Measurements from ENCODE around the gene ERG. TPM values are rescaled to one million over a fixed set of nuclear protein-coding genes. Genes with fewer than 3 reads are reported as not detected.

ERG gene
- polyA plus RNA-seq, 2 of the 4 experiments (the other 2 are of a cell fraction), result not detected

DNA sequence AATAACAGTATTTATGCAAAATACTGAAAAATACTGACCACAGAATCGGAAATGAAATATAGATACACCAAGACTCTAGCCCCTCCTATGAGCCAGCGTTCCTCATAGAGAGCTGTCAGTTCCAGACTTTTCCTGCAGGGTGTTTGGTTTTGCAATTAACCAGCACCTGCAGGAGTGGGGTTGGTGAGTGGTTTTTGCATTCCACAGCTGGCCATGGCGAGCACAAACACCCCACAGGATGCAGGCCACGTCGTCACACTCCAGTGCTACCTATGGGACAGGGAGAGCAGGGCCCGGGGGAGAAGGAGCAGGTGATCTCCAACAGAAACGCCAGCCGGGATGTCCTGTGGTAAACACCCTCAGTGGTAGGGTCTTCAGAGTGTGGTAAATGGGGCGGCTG is 94.1 kb downstream of the ERG start:
- no peaks in the 10 kb centered on the region for H3K4me1 ChIP-seq
- no peak overlapping the region for H3K27ac ChIP-seq
- CTCF ChIA-PET, result interaction anchor here (0.6 to 1.6 kb wide), 2 partner anchors 18 to 683 kb away, joined by 3 read pairs; no protein-coding TSS in a partner anchor
- FAIRE-seq, result no peak
- H3K9me3 ChIP-seq, result no peaks in the 10 kb centered on the region
- POLR2A ChIA-PET, result no interaction called here
- no peak overlapping the region for H3K4me3 ChIP-seq
- TF ChIP-seq TFCP2L1 (CRISPR knock-in tag; IDR thresholded peaks at IDR 0.05) (no peak), SREBF2 (IDR thresholded peaks at IDR 0.05) (no peak), HEYL (CRISPR knock-in tag; IDR thresholded peaks at IDR 0.05) (no peak), EHF (CRISPR knock-in tag; IDR thresholded peaks at IDR 0.05) (no peak), RCOR1 (IDR thresholded peaks at IDR 0.05; ENCODE audit: low read depth, low read length) (no peak), EHMT2 (IDR thresholded peaks at IDR 0.05; ENCODE audit: low read depth) (no peak), ZNF302 (CRISPR knock-in tag; IDR thresholded peaks at IDR 0.05) (no peak), CHD2 (IDR thresholded peaks at IDR 0.05; ENCODE audit: low read length, partially characterized antibody) (no peak), ZC3H11A (IDR thresholded peaks at IDR 0.05) (no peak), POLR2A (IDR thresholded peaks at IDR 0.05; ENCODE audit: low read length) (no peak), NPAS2 (CRISPR knock-in tag; IDR thresholded peaks at IDR 0.05; ENCODE audit: borderline replicate concordance) (no peak), HOXB13 (CRISPR knock-in tag; IDR thresholded peaks at IDR 0.05; ENCODE audit: low read depth) (no peak)
- TF ChIP-seq, protein P1, sequence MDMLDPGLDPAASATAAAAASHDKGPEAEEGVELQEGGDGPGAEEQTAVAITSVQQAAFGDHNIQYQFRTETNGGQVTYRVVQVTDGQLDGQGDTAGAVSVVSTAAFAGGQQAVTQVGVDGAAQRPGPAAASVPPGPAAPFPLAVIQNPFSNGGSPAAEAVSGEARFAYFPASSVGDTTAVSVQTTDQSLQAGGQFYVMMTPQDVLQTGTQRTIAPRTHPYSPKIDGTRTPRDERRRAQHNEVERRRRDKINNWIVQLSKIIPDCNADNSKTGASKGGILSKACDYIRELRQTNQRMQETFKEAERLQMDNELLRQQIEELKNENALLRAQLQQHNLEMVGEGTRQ (IDR thresholded peaks at IDR 0.05), result no peak
- TF ChIP-seq, protein P2, sequence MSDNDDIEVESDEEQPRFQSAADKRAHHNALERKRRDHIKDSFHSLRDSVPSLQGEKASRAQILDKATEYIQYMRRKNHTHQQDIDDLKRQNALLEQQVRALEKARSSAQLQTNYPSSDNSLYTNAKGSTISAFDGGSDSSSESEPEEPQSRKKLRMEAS (IDR thresholded peaks at IDR 0.05), result no peak
- TF ChIP-seq, protein P3, sequence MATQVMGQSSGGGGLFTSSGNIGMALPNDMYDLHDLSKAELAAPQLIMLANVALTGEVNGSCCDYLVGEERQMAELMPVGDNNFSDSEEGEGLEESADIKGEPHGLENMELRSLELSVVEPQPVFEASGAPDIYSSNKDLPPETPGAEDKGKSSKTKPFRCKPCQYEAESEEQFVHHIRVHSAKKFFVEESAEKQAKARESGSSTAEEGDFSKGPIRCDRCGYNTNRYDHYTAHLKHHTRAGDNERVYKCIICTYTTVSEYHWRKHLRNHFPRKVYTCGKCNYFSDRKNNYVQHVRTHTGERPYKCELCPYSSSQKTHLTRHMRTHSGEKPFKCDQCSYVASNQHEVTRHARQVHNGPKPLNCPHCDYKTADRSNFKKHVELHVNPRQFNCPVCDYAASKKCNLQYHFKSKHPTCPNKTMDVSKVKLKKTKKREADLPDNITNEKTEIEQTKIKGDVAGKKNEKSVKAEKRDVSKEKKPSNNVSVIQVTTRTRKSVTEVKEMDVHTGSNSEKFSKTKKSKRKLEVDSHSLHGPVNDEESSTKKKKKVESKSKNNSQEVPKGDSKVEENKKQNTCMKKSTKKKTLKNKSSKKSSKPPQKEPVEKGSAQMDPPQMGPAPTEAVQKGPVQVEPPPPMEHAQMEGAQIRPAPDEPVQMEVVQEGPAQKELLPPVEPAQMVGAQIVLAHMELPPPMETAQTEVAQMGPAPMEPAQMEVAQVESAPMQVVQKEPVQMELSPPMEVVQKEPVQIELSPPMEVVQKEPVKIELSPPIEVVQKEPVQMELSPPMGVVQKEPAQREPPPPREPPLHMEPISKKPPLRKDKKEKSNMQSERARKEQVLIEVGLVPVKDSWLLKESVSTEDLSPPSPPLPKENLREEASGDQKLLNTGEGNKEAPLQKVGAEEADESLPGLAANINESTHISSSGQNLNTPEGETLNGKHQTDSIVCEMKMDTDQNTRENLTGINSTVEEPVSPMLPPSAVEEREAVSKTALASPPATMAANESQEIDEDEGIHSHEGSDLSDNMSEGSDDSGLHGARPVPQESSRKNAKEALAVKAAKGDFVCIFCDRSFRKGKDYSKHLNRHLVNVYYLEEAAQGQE (IDR thresholded peaks at IDR 0.05), result no peak
- TF ChIP-seq, protein P4, sequence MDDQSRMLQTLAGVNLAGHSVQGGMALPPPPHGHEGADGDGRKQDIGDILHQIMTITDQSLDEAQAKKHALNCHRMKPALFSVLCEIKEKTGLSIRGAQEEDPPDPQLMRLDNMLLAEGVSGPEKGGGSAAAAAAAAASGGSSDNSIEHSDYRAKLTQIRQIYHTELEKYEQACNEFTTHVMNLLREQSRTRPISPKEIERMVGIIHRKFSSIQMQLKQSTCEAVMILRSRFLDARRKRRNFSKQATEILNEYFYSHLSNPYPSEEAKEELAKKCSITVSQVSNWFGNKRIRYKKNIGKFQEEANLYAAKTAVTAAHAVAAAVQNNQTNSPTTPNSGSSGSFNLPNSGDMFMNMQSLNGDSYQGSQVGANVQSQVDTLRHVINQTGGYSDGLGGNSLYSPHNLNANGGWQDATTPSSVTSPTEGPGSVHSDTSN (IDR thresholded peaks at IDR 0.05), result no peak
- no peak for DNase-seq (ENCODE audit: low read depth in 1 of 2, low spot score in 1 of 2)
- no peak for ATAC-seq
- no peak overlapping the region for H3K4me2 ChIP-seq
- WGBS (ENCODE audit: missing lambda C conversion rate), result 27% methylated on average over 9 of the region's 9 CpGs

DNA sequence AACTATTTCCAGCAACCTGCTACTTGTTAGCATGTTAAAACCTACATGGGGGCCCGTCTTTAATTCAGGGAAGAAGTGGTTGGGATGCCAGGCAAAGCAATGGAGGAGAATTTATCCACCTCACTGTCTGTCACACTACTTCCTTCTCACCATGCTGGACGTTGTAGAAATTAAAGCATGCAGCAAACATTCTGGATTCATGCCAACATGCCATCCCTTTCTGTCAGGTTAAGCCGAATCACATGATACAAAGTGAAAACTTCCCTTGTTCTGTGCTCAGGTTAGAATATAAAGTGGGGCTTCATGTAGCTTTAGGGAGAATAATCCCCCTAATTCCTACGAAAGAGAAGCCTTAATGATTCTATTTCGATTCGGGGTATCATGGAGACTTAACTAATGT is 95.5 kb downstream of the ERG start:
- Histone ChIP-seq H3K4me2 (no peak overlapping the region), H3K4me3 (no peak overlapping the region), H3K4me1 (no peaks in the 10 kb centered on the region), H3K9me3 (no peaks in the 10 kb centered on the region), H3K27ac (no peak overlapping the region)
- no peak for ATAC-seq
- TF ChIP-seq KDM1A (IDR thresholded peaks at IDR 0.05; ENCODE audit: low read depth), result no peak
- TF ChIP-seq RNF2 (IDR thresholded peaks at IDR 0.05; ENCODE audit: borderline replicate concordance, low read depth), result no peak
- TF ChIP-seq RAD21 (conservative IDR thresholded peaks at IDR 0.05 in 1 of 2, IDR thresholded peaks at IDR 0.05 in 1 of 2), result no peak
- TF ChIP-seq MAZ (IDR thresholded peaks at IDR 0.05; ENCODE audit: borderline replicate concordance, low read depth, low read length), result no peak
- no peak for TF ChIP-seq KDM5A (IDR thresholded peaks at IDR 0.05)
- no peak for TF ChIP-seq POLR2A (IDR thresholded peaks at IDR 0.05; ENCODE audit: low read length)
- TF ChIP-seq, protein P5, sequence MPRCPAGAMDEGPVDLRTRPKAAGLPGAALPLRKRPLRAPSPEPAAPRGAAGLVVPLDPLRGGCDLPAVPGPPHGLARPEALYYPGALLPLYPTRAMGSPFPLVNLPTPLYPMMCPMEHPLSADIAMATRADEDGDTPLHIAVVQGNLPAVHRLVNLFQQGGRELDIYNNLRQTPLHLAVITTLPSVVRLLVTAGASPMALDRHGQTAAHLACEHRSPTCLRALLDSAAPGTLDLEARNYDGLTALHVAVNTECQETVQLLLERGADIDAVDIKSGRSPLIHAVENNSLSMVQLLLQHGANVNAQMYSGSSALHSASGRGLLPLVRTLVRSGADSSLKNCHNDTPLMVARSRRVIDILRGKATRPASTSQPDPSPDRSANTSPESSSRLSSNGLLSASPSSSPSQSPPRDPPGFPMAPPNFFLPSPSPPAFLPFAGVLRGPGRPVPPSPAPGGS (IDR thresholded peaks at IDR 0.05), result no peak
- TF ChIP-seq RARB (CRISPR knock-in tag; IDR thresholded peaks at IDR 0.05), result no peak
- FAIRE-seq, result no peak
- 10% methylated on average over 6 of the region's 6 CpGs for WGBS (ENCODE audit: missing lambda C conversion rate)
- ChIA-PET POLR2A (no interaction called here), CTCF (interaction anchor here (0.8 kb wide), 1 partner anchor 168 kb away, joined by 3 read pairs; no protein-coding TSS in a partner anchor)
- DNase-seq (ENCODE audit: low read depth in 1 of 2, low spot score in 1 of 2), result no peak

All from A549 (cell line).